GM19395 (cell line): ENCODE results near the gene DDX11.
"Not testable (repeated sequence)": the region's sequence is repeated elsewhere in the genome, so short reads cannot be mapped to it uniquely, and the experiment has no call there.

Source experiments
- ATAC-seq: cut with Tn5 transposase; IDR thresholded peaks from one replicate; pipeline ENCODE4 v1.9.1; 2021; ENCODE audit warnings: mild to moderate bottlenecking, moderate library complexity; ENCODE audit not compliant: unreplicated experiment

The DDX11 gene

GRCh38 chr12:31120392-31121008, 46.8 kb downstream of the DDX11 start:
- ATAC-seq: no peak

GRCh38 chr12:31121022-31121728, 47.5 kb downstream of the DDX11 start:
- not testable (repeated sequence) for ATAC-seq

GRCh38 chr12:31122481-31122880, 48.8 kb downstream of the DDX11 start:
- ATAC-seq: no peak

DNA sequence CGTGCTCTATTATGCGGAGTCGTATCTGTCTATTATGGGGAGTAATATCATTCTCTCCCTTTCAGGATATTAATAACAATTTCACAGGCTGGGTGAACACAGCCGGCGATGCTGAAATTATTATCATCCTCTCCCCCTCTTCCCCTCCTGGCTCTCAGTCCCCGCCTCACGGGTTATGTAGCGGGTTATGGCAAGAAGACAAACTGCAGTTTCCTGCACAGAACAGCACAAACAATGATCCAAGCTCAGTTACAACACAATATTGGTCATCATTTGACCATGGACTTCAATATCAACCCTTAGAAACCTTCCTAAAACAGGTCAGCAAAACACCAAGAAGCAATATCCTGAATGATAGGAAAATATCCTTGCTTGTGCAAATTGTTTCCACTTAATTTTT, 50.5 kb downstream of the DDX11 start:
- ATAC-seq: not testable (repeated sequence)

GRCh38 chr12:31125171-31125570, 51.5 kb downstream of the DDX11 start:
- not testable (repeated sequence) for ATAC-seq

GRCh38 chr12:31127209-31127848, 53.7 kb downstream of the DDX11 start:
- not testable (repeated sequence) for ATAC-seq

DNA sequence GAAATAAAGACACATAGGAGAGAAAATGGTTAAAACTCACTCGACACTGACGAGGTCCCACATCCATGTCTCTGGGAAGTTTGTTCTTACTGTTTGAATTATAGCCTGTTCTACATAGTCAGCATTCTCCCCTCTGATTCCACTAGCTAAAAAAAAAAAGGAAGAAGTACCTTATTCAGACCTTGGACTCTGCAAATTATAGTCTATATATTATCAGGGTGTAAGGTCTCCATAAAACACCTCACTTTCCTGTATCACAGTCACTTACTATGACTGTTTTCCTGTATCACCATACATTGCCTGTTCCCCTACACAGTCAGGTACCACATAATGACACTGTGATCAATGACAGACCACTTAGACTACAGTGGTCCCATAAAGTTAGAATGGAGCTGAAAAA, 62.9 kb downstream of the DDX11 start:
- not testable (repeated sequence) for ATAC-seq

DNA sequence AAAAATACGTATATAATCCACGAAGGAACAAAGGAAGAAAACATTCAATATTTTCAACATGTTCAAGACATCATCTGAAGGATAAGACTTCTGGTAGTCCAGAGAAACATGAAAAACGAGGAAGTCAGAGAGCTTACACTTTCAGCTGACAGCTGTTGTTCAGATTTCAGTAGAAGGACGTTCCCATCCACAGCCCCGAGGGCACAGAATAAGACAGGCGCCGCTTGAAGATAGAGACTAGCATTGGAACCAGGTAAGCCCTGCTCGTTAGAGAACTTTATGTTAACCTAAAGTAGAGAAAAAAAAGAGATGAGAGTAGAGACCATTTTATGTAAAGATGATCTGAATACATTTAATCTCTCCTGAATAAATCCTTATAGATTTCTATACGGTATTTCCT, 71.1 kb downstream of the DDX11 start:
- ATAC-seq: not testable (repeated sequence)

- ATAC-seq: not testable (repeated sequence)
These were observed 71.6 kb downstream of the DDX11 start for GRCh38 chr12:31145296-31145695.

- not testable (repeated sequence) for ATAC-seq
These were observed 73.8 kb downstream of the DDX11 start for GRCh38 chr12:31147415-31147814.

GRCh38 chr12:31150766-31151165, 77.1 kb downstream of the DDX11 start:
- ATAC-seq: not testable (repeated sequence)
